Measurements from ENCODE around the gene PLA2G2C.

The PLA2G2C gene

DNA sequence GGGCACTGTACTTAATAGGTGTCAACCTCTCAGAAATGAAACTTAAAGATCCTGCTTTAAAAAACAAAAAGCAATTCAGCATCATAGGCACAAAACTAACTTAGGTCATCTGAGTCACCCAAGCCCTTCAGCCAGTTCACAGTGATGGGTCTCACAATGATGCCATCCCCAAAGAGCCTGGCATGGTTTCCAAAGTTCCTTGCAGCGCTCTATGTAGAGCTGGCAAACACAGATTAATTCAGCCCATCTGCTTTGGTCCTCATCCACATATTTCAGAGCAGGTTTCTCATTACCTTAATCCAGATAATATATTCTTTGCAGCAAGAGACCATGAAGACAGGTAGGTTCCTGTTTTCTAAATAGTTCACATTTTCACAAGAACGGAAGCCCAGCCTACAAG is 14.6 kb upstream of the PLA2G2C start:
- no peaks in the 10 kb centered on the region for H3K36me3 ChIP-seq (ENCODE audit: control insufficient read depth, insufficient read depth, low read length)
- H3K79me2 ChIP-seq, result no peaks in the 10 kb centered on the region
- H3K9me3 ChIP-seq (ENCODE audit: control insufficient read depth, low read length), result no peaks in the 10 kb centered on the region
- no peaks in the 10 kb centered on the region for H3K4me1 ChIP-seq
- TF ChIP-seq, protein P1, sequence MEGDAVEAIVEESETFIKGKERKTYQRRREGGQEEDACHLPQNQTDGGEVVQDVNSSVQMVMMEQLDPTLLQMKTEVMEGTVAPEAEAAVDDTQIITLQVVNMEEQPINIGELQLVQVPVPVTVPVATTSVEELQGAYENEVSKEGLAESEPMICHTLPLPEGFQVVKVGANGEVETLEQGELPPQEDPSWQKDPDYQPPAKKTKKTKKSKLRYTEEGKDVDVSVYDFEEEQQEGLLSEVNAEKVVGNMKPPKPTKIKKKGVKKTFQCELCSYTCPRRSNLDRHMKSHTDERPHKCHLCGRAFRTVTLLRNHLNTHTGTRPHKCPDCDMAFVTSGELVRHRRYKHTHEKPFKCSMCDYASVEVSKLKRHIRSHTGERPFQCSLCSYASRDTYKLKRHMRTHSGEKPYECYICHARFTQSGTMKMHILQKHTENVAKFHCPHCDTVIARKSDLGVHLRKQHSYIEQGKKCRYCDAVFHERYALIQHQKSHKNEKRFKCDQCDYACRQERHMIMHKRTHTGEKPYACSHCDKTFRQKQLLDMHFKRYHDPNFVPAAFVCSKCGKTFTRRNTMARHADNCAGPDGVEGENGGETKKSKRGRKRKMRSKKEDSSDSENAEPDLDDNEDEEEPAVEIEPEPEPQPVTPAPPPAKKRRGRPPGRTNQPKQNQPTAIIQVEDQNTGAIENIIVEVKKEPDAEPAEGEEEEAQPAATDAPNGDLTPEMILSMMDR (IDR thresholded peaks at IDR 0.05), result no peak
- H3K27me3 ChIP-seq (ENCODE audit: control insufficient read depth, insufficient read depth, low read length), result no peaks in the 10 kb centered on the region
- no peak overlapping the region for H2AFZ ChIP-seq
- H3K9ac ChIP-seq, result no peak overlapping the region
- H3K4me2 ChIP-seq (ENCODE audit: low read length), result no peak overlapping the region
- no peak overlapping the region for H3K4me3 ChIP-seq (ENCODE audit: low read depth, low read length)
- H3K27ac ChIP-seq, result no peak overlapping the region

DNA sequence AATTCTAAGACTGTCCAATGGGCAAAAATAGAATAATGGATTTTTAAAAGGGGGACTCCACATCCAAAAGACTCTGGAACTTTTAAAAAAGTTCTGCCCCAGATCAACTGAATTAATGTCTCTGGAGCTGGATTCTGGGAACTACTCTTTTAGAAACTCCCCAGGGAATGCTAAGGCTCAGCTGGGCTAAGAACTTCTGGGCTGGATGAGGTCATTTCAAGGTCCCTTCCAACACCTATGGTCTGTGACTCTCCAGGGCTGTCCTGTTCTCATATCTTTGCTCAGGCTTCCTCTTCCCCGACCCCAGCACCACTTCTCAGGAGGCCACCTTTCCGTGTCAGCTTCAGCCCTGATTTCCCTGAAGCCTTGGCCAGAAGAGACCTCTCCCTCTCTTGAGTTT is 13.5 kb upstream of the PLA2G2C start:
- H3K9me3 ChIP-seq (ENCODE audit: control insufficient read depth, low read length), result no peaks in the 10 kb centered on the region
- H3K36me3 ChIP-seq (ENCODE audit: control insufficient read depth, insufficient read depth, low read length), result no peaks in the 10 kb centered on the region
- no peak overlapping the region for H3K4me3 ChIP-seq (ENCODE audit: low read depth, low read length)
- no peak overlapping the region for H3K4me2 ChIP-seq (ENCODE audit: low read length)
- H3K27me3 ChIP-seq (ENCODE audit: control insufficient read depth, insufficient read depth, low read length), result no peaks in the 10 kb centered on the region
- H3K79me2 ChIP-seq, result no peaks in the 10 kb centered on the region
- no peak overlapping the region for H3K9ac ChIP-seq
- TF ChIP-seq, protein P1 (IDR thresholded peaks at IDR 0.05), result no peak
- no peak overlapping the region for H3K27ac ChIP-seq
- no peaks in the 10 kb centered on the region for H3K4me1 ChIP-seq
- no peak overlapping the region for H2AFZ ChIP-seq

DNA sequence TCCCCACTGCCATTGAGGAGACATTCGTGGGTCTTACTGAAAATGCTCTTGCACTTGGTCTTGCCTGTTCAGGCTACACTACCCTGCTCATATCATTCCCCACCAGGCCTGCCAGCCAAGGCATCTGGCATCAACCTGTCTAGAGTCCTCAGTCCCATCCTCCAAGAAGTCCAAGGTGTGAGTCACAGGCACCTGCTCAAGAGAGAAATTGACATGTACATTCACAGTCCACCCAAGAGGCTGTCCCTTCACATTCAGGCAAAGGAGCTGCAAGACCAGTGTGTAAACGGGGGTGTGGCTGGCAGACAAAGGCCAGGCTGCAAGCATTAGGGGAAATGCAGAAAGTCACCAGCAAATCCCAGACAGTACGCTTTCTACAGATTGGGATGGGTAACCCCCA is 13.1 kb upstream of the PLA2G2C start:
- Histone ChIP-seq H3K9ac (no peak overlapping the region), H3K4me3 (ENCODE audit: low read depth, low read length) (no peak overlapping the region), H3K4me2 (ENCODE audit: low read length) (no peak overlapping the region), H3K27ac (no peak overlapping the region), H3K36me3 (ENCODE audit: control insufficient read depth, insufficient read depth, low read length) (no peaks in the 10 kb centered on the region), H3K4me1 (no peaks in the 10 kb centered on the region), H2AFZ (no peak overlapping the region), H3K79me2 (no peaks in the 10 kb centered on the region), H3K27me3 (ENCODE audit: control insufficient read depth, insufficient read depth, low read length) (no peaks in the 10 kb centered on the region), H3K9me3 (ENCODE audit: control insufficient read depth, low read length) (no peaks in the 10 kb centered on the region)
- TF ChIP-seq, protein P1 (IDR thresholded peaks at IDR 0.05), result no peak

DNA sequence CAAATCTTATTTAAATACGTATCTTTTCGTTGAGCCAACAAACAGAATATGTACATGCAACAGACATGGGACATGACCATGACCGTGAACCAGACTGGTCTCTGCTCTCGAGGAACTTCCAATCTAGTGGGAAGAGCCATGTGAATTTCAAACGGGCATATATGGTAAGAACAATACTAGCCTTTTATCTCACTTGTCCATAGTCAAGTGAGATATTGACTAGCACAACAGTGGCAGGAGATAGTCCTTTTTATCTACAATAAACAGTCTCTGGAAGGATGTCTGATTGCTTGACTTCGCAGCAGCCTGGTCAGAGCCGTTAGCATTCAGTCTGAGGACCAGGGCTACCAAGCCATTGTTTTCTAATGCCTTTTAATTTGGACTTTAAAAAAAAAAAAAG is 12.6 kb upstream of the PLA2G2C start:
- no peak overlapping the region for H2AFZ ChIP-seq
- no peak overlapping the region for H3K4me2 ChIP-seq (ENCODE audit: low read length)
- no peak overlapping the region for H3K27ac ChIP-seq
- H3K9me3 ChIP-seq (ENCODE audit: control insufficient read depth, low read length), result no peaks in the 10 kb centered on the region
- H3K27me3 ChIP-seq (ENCODE audit: control insufficient read depth, insufficient read depth, low read length), result no peaks in the 10 kb centered on the region
- H3K36me3 ChIP-seq (ENCODE audit: control insufficient read depth, insufficient read depth, low read length), result no peaks in the 10 kb centered on the region
- H3K4me3 ChIP-seq (ENCODE audit: low read depth, low read length), result no peak overlapping the region
- no peaks in the 10 kb centered on the region for H3K79me2 ChIP-seq
- TF ChIP-seq, protein P1 (IDR thresholded peaks at IDR 0.05), result no peak
- H3K9ac ChIP-seq, result no peak overlapping the region
- no peaks in the 10 kb centered on the region for H3K4me1 ChIP-seq

DNA sequence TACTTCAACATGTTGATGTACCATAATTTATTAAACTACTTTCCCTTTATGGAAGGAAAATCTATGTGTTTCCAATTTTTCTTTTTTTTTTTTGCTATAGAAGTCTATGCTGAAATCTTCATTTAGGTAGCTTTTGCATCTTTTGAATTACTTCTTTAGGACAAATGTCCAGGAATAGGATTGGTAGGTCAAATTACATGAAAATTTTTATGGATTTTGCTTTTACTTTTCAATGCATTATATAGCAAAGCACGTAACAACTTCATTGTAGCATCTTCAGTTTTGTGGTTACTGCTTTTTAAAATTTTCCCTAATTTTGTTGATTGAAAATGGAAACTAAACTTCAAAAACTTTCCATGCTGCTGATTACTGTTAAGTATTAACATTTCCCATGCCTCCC is 12.0 kb upstream of the PLA2G2C start:
- Histone ChIP-seq H3K4me2 (ENCODE audit: low read length) (no peak overlapping the region), H3K4me1 (no peaks in the 10 kb centered on the region), H3K36me3 (ENCODE audit: control insufficient read depth, insufficient read depth, low read length) (no peaks in the 10 kb centered on the region), H3K9ac (no peak overlapping the region), H2AFZ (no peak overlapping the region), H3K27me3 (ENCODE audit: control insufficient read depth, insufficient read depth, low read length) (no peaks in the 10 kb centered on the region), H3K27ac (no peak overlapping the region), H3K79me2 (no peaks in the 10 kb centered on the region), H3K4me3 (ENCODE audit: low read depth, low read length) (no peak overlapping the region), H3K9me3 (ENCODE audit: control insufficient read depth, low read length) (no peaks in the 10 kb centered on the region)
- TF ChIP-seq, protein P1 (IDR thresholded peaks at IDR 0.05), result no peak
